GM12865 (cell line): ENCODE measurements around the gene RILP.
"Not testable (repeated sequence)": the region's sequence is repeated elsewhere in the genome, so short reads cannot be mapped to it uniquely, and the experiment has no call there.

Experiments used
- DNase-seq: peaks from one replicate; pipeline ENCODE4 v3.0.0; 2010; ENCODE audit warnings: low read depth
- H3K4me3 ChIP-seq: 2 replicates; pipeline ENCODE4 v1.5.1; 2011; ENCODE audit warnings: mild to moderate bottlenecking, low read depth, low read length, control low read depth
- CTCF ChIP-seq: IDR thresholded peaks from 2 replicates; pipeline ENCODE4 v1.5.1; 2011; ENCODE audit warnings: low read length, control low read depth, low read depth, inconsistent platforms; ENCODE audit not compliant: insufficient read depth; ENCODE audit errors: missing control alignments

Gene RILP

DNA sequence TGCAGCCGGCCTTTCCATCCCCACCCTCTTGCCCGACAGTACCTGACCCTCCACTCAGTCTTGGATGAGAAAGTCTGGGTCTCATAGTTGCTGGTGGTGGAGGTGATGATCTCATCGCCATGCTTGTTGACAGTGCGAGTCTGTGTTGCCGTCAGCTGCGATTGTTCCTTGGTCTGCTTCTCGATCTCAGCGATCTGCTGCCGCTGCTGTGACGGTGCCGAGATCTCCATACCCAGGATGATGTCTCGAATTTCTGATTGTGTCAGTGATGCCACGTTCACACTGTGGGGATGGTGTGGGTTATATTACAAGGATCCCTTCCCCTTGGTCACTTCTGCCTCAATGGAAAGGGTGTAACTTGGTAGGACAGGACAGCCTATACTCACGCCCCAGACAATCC, 4.1 kb upstream of the RILP start:
- DNase-seq: no peak
- H3K4me3 ChIP-seq: no peak overlapping the region
- TF ChIP-seq CTCF: no peak

GRCh38 chr17:1652794-1653193, 3.1 kb upstream of the RILP start:
- not testable (repeated sequence) for DNase-seq, H3K4me3 ChIP-seq

- DNase-seq: no peak
- H3K4me3 ChIP-seq: no peak overlapping the region
- TF ChIP-seq CTCF: no peak
Measured at GRCh38 chr17:1651559-1651844, 1.8 kb upstream of the RILP start.

GRCh38 chr17:1650731-1651558, 1.3 kb upstream of the RILP start:
- H3K4me3 ChIP-seq: no peak overlapping the region
- no peak for TF ChIP-seq CTCF
- no peak for DNase-seq

- peak overlapping the region; percentile 55 for H3K4me3 ChIP-seq
- TF ChIP-seq CTCF: peak; percentile 89
- DNase-seq: peak; percentile 98
Measured at GRCh38 chr17:1648963-1649843, 463 bp downstream of the RILP start.

DNA sequence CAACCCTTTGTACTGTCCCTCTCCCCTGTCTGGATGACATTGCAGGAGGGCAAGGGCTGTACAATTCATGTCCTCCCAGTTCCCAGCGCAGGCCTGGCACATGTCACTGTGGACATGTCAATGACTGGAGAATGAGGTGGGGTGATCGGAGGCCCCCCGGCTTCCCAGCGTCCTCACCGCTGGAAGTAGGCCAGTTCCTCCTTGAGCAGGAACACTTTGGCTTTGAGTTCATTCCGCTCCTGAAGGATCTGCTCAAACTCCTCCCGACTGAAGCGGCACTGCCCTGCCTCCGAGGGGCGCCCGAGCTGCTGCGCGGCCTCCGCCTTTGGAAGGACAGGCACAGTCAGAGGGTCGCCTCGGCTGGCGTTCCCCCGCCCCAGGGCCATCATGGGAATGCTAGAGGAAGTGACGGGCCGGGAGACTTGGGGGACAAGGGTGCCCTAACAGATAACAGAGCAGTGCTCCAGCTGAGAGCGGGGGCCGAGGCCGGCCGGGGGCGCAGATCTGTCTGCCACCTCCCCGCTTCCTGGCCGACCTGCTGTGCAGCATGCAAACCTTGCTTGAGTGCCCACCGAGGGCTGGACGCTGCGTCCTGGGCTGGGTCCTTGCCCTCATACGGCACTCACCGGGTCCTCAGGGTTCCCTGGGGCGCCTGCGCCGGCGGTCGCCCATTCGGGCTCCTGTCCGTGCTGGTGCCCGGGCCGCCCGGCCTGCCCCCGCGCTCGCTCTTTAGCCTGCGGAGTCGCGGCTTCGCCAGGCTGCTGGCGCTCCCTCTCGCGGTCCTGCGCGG, 1.3 kb downstream of the RILP start:
- no peak for DNase-seq
- no peak for TF ChIP-seq CTCF
- peak overlapping the region; percentile 56 for H3K4me3 ChIP-seq

DNA sequence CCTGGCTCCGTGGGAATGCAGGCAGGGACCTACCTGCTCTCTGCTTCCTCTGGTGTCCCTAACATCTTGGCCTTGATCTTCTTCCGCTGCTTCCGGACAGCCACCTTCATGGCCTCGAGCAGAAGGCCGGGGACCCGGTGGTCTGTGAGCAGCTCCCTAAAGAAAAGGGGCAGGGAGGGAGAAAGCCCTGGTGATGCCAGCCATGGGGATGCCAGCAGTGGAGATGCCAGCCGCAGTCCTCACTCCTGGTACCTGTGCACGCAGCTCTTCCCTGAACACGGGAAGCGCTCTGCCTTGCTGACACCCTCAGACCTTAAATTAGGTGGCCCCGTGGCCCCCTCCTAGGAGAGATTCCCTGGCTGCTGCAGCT, 1.9 kb downstream of the RILP start:
- no peak for TF ChIP-seq CTCF
- H3K4me3 ChIP-seq: no peak overlapping the region
- no peak for DNase-seq
